Ovary (tissue), 3 donors: Measurements from ENCODE around the gene RNF214.

ENCODE experiments used
- EP300 ChIP-seq: sonication (generic); formaldehyde crosslinking; IDR thresholded peaks from one replicate; pipeline ENCODE4 v1.6.1; 2017; ENCODE audit warnings: antibody characterized with exemption
- TF ChIP-seq, protein P1 (sequence below), 3 donors: fragments of 450-650 bp in 2 of 3; fragments of 200-600 bp in 1 of 3; IDR thresholded peaks; one replicate each; pipeline versions ENCODE4 v1.5.1 to v1.8.0; 2016 to 2022; ENCODE audit warnings: antibody characterized with exemption in 3 of 3, mild to moderate bottlenecking in 1 of 3
- donor health status: DM: no; HTN: no; CAD: no.

DNA sequence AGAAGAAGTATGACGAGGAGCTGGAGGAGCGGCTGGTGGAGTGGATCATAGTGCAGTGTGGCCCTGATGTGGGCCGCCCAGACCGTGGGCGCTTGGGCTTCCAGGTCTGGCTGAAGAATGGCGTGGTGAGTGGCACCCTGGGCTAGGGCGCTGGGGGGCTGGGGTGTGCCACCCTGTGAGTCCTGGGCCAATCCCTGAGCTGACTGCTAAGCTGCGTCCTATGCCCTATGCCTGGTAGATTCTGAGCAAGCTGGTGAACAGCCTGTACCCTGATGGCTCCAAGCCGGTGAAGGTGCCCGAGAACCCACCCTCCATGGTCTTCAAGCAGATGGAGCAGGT lies 29.4 kb upstream of the RNF214 start:
- TF ChIP-seq, protein P1, sequence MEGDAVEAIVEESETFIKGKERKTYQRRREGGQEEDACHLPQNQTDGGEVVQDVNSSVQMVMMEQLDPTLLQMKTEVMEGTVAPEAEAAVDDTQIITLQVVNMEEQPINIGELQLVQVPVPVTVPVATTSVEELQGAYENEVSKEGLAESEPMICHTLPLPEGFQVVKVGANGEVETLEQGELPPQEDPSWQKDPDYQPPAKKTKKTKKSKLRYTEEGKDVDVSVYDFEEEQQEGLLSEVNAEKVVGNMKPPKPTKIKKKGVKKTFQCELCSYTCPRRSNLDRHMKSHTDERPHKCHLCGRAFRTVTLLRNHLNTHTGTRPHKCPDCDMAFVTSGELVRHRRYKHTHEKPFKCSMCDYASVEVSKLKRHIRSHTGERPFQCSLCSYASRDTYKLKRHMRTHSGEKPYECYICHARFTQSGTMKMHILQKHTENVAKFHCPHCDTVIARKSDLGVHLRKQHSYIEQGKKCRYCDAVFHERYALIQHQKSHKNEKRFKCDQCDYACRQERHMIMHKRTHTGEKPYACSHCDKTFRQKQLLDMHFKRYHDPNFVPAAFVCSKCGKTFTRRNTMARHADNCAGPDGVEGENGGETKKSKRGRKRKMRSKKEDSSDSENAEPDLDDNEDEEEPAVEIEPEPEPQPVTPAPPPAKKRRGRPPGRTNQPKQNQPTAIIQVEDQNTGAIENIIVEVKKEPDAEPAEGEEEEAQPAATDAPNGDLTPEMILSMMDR (IDR thresholded peaks at IDR 0.05) = no peak
- TF ChIP-seq EP300 = no peak
